ENCODE results near the gene PTPRC.

PTPRC gene

DNA sequence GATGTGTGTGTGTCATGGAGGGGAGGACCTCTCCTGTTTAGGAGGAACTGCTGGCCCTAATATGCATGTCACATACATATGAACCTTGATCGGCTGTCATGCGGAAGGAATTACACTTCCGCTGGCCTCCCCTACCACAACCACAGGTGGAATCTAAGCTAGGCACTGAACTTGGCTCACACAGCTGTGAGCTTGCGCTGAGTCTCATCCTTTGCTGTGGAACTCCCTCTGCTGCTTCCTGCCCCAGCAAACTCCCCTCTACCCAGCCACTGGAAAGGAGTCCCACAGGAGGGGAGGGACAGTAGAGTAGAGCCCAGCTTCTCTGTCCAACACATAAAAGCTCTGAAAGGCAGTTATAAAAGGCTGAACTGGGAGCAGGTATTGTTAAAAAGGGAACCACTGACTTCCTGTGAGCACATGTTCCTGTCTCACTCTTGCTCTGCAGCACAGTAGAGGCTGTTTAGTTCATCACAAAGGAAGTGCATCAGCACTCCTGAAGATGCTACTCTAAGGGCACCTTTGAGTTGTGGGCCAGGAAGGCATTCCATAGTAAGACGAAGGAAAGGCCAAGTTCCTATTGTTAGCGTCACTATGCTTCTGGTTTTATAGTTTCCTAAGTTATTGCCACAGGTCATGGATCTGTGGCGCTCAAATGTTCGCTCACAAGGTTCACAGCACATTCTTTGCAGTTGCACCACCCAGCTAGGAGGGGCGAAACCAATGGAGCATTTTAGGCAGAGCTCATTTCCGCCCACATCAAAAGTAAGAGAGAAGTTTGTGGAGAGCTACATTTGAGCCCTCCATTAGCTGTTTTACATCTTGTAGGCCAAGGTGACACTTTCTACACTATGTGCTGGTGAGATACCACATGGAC, 17.7 kb upstream of the PTPRC start:
- in situ Hi-C loops (cut with MboI; ENCODE audit: low sequenced_read_pairs) = no loop called here

DNA sequence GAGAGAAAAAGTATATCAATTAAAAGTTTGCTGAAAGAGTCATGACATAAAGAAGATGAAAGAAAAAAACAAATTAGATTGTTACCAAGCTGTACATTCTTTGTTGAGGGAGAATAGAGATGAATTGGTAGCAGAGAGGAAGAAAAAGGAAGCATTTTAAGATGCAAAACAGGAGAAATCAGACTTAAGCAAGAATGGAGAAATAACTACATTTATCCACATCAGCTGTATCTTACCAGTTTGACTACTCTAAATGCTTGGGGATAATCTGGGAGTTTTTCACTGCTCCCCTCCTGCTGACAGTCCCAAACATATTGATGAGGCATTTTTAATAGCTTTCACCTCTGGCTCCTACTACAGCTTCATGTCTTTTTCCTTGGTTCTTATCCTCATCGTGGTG, 16.8 kb upstream of the PTPRC start:
- in situ Hi-C loops (cut with MboI; ENCODE audit: low sequenced_read_pairs) = no loop called here

DNA sequence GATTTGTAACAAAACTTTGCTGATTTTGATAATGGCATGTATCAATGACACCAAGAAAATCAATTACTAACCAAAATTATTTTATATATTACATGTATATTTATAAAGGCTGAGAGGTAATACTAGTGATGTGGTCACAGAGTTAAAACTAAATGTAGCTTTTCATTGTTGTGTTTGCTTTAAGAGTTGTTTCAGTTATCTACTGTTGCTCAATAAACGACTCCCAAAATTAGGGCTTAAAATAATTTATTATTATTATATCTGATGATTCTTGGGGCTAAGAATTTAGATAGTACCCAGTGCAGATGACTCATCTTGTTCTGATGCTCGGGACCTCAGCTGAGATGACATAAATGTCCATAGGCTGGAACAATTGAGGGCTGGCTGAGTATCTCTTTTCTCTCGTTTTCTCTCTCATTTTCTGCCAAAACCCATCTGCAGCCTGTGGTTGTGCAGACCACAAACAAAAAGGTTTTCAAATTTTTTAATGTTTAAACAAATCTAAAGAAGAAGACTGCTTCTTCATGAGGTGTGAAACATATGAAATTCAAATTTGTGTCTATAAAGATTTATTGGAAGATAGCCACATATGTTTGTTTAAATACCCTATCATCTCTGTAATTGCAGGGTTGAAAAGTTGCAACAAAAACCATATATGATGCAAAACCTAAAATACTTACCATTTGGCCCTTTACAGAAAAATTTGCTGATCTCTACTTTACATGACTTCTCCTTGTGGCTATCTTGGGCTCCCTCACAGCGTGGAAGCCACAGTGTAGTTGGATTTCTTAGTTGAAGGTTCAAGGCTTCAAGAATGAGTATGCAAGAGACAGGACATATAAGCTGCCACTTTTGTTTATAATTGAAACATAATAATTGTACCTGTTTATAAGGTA, 14.8 kb upstream of the PTPRC start:
- in situ Hi-C loops (cut with MboI; ENCODE audit: low sequenced_read_pairs) = no loop called here

DNA sequence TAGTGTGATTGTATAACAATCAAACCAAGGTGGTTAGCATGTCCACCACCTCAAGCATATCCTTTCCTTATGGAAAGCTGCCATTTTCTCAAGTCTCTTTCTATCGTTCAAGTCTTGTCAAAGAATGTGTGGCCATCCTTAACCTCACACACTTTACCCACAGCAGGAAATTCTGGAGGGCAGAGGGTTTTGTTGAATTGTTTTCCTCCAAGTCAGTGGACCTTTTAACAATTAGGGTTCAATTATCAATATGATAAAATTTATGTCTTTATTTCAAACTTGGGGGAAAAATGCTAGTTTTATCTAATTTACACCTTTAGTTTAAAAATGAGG, 14.2 kb upstream of the PTPRC start:
- in situ Hi-C loops (cut with MboI; ENCODE audit: low sequenced_read_pairs) = no loop called here

DNA sequence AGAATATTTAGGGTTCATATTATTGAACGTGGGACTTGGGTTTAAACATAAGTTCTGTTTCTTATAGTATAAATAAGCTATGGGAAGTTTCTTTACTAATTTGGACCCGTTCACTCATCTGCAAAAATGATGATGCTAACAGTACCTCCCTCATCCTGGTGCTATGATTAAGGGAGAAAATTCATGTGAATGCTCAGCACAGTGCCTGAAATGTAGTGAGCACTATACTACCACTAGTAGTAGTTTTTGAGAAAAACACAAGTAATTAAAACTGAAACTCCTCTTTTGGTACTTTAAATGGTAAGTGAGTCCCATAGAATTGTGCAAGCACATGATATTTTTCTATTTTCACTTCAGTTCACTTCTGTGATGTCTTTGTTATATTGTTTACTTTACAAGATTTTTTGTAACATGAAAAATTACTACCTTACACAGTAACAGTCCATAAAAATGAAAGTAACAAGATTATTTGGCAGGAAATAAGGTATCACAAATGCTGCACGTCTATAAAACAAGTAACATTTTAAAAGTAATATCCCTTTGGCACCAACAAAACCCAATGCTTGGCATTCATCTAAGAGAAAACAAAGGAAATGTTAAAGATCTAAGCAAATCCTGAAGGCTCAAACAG, 11.3 kb upstream of the PTPRC start:
- in situ Hi-C loops (cut with MboI; ENCODE audit: low sequenced_read_pairs) = no loop called here

DNA sequence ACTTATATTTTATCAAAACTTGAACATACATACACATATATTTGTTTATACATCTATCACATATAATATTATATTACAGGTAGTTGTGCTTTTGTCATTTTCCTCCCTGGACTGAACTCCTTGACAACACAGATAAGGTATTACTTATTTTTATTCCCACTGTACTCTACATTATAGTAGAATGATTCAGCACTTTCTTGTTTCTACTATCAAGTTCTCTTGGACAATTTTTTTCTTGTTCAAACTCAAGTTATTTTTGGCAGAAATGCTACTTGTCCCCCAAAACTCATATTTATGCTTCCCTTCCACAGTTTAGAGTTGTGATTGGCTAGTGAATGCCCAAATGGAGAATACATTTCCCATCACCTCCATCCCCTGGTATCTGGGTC, 10.8 kb upstream of the PTPRC start:
- in situ Hi-C loops (cut with MboI; ENCODE audit: low sequenced_read_pairs) = no loop called here

DNA sequence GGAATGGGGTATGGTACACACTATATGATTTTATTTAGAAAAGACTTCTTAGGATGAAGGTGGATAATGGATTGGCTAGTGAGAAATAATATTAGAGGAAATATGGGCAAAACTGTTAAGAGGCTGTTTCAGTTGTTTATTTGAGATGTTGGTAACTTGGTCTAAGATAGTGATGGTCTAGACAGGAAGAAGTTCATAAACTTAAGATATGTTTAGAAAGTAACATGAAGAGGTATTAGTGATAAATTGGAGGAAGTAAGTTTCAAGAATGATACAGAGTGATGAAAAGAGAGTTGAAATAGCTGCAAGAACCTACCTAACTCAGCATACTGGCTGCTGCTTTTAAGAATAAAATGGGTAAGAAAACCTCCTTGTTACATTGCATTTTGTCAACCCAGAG, 9.2 kb upstream of the PTPRC start:
- in situ Hi-C loops (cut with MboI; ENCODE audit: low sequenced_read_pairs) = no loop called here

DNA sequence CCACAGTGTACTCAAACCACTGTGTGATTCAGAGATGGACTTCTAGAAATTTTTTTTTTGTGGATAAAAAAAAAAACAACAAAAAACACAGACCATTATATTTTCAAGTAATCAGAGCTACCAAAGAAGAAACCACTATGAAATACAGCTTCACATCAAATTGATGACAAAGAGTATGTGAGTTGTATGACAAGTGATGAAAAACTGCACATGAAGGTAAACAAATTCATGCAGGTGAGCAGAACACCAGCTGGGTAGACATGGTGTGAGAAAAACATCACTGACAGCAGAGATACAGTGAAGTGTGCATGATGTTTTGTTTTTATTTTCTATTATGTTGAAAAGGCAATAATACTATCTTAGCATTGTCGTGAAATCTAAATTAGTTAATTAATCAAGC, 8.0 kb upstream of the PTPRC start:
- in situ Hi-C loops (cut with MboI; ENCODE audit: low sequenced_read_pairs) = no loop called here

DNA sequence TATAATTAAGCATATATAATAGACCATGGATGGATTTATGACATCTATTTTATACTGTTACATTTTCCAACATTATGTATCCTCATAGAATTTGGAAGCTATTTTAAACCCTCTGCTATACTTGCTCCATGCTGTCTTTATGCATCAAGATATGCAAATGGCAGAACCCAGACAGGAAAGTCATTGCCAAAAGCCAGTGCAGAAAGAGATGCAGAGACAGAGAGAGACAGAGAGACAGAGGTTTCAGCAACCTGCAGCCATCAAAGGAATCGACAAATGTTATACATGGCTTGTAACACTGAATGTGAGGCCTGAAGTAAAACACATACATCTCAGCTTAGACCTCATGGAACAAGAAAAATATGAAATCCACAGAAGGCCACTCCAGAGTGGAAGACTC, 7.5 kb upstream of the PTPRC start:
- in situ Hi-C loops (cut with MboI; ENCODE audit: low sequenced_read_pairs) = no loop called here

DNA sequence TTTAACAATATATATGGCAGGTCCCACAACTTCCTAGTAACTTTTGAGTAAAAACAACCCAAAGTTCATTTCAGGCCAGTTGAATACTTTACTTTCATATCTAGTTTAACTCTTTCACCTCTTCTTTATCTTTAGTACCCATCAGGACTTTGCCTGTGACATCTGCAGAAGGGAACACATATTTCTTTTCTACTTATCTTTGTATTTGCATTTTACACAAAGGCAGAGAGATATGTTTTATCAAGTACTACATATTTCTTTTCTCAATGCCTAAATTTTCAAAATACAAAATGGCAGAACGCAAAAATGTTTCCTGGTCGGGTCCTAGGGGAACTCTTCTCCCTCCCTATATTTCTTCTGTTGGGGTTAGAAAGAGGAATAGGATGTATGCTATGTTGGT, 6.8 kb upstream of the PTPRC start:
- in situ Hi-C loops (cut with MboI; ENCODE audit: low sequenced_read_pairs) = no loop called here

DNA sequence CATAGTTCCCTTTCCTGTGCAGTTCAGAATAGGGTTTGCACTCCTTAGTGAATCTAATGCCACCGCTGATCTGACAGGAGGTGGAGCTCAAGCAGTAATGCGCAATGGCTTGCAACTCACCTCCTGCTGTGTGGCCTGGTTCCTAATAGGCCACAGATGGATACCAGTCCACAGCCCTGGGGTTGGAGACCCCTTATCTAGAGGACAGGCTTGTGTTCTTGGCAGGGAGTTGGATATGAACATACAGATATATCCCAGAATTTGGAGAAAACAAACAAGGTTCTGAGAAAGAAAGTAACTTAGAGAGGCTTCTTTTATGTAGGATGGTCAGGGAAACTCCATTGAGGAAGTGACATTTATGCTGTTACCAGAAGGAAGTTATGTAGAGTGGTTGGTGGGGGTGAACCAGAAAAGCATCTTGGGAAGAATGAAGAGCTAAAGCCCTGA, 5.1 kb upstream of the PTPRC start:
- in situ Hi-C loops (cut with MboI; ENCODE audit: low sequenced_read_pairs) = no loop called here

DNA sequence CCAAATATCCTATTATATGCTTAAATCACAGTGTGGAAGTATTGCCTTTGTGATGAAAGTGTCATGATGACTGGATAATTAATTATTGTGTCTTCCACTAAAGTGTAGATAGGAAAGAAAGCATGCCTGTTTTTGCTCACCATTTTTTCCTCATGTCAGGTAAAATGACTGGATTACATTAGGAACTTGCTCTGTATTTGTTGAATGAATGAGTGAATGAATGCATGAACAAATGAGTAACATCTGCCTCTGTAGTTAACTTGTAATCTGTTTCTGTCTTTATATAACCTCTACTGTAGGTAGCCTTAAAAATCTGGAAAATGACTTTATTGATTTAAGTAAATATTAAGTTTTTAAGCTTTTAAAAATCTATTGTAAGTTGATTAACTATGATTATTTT, 2.9 kb upstream of the PTPRC start:
- in situ Hi-C loops (cut with MboI; ENCODE audit: low sequenced_read_pairs) = no loop called here

DNA sequence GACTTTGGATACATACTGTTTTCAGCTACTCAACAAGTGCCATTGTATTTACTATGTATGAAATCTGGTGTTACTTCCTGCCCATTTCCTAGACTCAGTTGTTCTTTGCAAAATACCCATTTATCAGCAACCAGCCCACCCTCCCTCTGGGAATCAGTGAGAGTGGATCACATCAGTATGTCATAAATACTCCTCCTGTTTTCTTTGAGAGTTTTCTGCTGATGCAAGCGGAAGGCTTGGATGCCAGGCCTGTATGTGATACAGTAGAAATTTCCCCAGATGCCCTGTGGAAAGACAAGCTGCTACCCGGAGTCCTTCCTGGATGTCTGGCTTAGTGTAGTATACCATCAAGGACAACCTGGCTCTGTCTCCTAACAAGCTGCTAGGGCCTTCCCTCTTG, 2.4 kb upstream of the PTPRC start:
- in situ Hi-C loops (cut with MboI; ENCODE audit: low sequenced_read_pairs) = no loop called here

DNA sequence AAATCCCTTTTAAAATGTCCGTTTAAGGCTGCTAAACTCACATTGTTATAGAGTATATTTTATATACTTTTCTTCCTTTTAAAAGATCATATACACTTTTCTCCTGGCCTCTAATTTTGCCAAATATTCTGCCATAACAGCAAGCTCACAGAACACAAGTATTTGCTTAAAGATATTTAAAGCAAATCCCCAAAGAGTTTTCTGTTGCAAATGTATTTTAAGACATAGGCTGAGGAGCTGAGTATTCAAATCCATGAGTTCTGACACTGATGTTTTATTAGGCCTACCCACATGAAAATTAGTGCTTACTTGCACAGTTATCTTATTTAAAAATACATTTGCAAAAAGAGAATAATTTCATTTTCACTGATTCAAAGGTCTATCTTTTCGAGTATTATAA, 1.7 kb upstream of the PTPRC start:
- in situ Hi-C loops (cut with MboI; ENCODE audit: low sequenced_read_pairs) = no loop called here

DNA sequence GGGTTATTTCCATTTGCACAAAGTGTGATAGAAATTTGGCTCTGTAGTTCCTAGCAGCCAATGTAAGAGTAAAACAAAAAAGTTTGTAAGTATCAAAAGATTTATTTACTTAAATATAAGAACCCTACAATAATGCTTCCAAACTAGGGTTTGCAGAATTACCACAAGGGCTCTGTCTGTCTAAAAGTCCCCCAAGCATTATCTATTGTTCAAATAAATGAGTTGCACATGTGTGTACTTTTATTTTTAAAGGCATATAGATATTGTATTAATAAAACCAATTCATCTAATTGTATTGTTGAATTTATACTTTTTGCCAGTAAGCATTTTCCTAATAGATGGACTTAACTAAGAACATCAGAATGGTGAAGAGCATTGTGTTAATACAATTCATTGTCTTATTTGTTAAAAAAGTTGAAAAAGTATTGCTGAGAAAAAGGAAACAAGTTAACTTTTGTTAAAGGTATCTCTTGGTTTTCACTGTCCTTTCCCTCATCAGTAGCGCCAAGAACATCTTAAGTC, 863 bp upstream of the PTPRC start:
- in situ Hi-C loops (cut with MboI; ENCODE audit: low sequenced_read_pairs) = no loop called here

DNA sequence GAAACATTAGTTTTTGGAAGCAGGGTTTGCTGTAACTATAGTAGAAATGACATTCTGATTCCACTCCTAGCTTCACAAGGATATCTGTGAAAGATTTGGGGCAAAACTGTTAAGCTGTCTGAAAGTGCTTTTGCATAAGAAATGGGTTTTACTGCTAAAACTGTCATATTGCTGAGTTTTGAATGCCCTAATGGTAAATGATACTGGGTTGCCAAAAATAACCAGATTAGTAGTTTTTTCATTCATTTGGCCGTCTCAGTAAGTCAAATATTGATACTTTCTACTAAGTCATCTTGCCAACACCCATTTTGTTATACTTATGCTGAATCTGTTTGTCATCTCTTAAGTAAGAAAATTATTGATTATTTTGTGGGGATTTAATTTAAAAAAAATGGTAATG, 399 bp upstream of the PTPRC start:
- in situ Hi-C loops (cut with MboI; ENCODE audit: low sequenced_read_pairs) = no loop called here

DNA sequence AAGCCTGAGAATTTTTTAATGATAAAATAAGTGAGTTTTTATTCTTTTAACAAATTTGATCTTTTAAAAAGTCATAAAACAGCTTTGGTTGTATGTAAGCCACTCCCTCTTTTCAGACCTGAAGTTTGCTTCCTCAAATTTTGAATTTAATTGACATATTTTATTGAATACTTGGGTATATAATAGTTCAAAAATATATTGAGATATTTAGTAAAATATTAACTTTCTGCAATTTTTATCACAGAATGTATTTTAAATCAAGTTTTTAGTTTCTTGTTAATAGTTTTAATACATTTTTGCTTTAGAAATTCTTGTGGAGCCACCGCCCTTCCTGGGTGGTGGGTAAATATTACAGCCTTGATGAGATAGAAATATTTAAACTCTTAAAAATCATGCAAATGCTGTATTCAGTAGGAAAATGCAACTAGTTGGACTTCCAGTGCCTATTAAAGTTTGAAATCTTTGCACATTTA, 867 bp downstream of the PTPRC start:
- in situ Hi-C loops (cut with MboI; ENCODE audit: low sequenced_read_pairs) = no loop called here

DNA sequence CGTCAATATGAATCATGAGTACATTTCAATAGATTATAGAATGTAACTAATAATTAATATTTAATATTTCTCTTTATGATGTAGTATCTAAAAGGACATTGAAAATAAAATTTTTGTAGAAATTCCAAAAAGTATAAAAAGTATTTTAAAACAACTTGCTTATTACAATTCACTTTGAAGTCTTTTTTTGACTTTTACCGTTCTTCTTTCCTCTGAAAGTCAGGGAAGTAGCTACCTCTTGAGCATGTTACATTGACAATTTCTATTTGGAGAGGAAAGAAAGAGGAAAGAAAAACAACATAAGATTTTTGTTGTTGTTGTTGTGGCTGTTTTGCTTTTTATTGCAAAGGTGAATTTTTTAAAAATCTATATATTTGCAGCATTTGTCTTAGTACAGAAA, 1.3 kb downstream of the PTPRC start:
- in situ Hi-C loops (cut with MboI; ENCODE audit: low sequenced_read_pairs) = no loop called here

DNA sequence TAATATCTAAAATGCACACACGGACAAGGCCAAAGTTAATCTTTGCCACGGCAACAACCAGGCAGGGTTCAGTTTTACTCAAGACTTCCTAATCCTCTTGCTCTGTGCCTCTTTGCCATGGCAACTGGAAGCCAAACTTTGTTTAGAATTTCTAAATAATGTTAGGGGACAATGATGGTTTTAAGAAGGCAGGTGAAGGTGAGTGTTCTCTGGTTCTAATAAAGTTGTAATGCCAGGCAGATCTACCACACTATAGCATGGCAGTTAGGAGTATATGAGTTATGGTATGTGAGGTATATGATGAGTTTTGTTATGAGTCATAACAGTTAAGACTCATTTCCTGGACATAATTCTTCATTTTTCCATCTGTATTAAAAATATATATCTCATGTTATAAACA, 2.7 kb downstream of the PTPRC start:
- in situ Hi-C loops (cut with MboI; ENCODE audit: low sequenced_read_pairs) = no loop called here

DNA sequence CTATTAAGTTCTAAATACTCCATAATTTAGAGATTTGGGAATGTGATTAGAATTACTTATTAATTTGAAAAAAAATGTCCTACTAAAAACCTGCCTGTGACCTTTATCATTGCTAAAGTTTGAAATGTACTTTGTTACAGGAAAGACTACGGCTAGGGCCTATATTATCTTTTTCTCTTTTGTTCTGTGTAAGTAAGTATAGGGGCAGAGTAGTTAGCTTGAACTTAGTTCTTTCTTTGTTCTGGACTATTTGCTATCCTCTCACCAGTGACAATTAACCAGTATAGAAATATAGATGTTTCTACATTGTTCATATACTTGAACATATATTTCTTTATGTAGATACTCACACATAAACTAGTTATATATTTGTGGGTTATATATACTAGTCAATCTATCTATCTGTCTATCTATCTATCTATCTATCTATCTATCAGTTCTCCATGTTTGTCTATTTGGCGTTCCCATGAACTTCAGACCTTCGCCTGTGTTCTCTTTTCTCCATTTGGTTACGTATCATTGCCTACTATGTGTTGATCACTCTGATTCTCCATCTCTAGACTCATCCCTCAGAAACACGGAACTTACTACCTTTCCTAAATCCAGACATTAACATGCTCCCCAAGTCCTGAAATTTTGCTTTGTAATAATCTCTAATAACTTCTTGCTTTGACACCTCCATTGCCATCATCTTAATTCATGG, 3.3 kb downstream of the PTPRC start:
- in situ Hi-C loops (cut with MboI; ENCODE audit: low sequenced_read_pairs) = no loop called here

DNA sequence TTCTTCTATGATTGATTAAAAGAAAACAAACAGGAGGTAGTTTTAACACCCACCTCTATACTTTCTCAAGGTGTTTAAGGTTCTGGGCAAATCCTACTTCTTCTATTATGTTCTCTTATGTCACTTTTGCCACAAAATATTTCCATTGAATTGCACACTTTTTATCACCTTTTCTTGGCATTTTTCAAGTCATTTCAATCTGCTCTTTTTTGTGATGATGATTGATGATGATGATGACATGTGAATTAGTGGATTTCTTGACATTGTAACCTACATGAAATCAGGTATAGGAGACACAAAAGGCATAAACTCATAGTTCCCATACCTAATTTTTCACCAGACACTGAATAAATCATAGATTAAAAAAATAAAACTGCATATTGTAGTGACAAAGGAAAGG, 4.1 kb downstream of the PTPRC start:
- in situ Hi-C loops (cut with MboI; ENCODE audit: low sequenced_read_pairs) = no loop called here
